IPS DF 4.7 (cell line): ENCODE results near the gene RESP18.
"Not testable (repeated sequence)": the region's sequence is repeated elsewhere in the genome, so short reads cannot be mapped to it uniquely, and the experiment has no call there.

Experiments used
- DNase-seq: peaks from one replicate; pipeline ENCODE4 v3.0.0-alpha.2; 2013; ENCODE audit warnings: low spot score; ENCODE audit errors: extremely low read depth

RESP18 gene

DNA sequence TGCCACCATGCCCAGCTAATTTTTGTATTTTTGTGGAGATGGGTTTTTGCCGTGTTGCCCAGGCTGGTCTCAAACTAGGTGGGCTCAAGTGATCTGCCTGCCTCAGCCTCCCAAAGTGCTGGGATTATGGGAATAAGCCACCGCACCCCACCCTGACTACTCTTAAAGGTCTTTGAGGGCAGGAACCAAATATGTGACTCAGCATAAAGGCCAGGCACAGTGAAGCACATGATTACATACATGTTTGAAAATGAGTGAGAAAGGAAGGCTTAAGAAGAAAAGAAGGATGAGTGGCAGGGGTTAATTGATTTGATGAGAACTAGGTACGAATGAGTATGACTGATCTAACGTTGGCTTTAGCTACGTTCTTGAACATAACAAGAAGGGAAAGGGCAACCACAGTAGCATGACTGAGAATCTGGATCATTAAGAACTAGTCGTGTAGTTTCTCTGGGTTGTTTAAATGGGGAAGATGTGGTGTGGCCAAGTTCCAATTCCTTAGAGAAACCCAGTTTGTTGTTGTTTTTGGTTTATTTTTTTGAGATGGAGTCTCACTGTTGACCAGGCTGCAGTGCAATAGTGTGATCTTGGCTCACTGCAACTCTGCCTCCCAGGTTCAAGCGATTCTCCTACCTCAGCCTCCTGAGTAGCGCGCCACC is 6.8 kb downstream of the RESP18 start:
- no peak for DNase-seq

DNA sequence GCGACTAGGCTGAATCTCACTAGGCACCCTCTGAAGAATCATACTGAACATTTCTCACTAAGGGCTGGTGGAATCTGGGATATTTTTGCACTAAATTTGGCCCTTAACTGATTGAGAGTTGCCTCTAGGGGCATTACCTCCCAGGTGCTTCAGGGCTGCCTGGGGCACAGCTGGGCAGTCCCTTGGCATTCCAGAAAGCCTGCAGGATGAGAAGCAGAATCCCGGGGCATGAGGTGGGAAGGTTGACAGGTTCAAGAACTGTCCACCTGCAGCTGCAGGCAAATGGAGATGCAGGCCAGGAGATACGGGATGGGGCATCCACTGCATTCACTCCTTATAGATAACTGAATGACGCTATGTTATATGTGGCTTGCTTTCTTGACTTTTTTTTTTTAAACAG is 7.4 kb downstream of the RESP18 start:
- DNase-seq = no peak

DNA sequence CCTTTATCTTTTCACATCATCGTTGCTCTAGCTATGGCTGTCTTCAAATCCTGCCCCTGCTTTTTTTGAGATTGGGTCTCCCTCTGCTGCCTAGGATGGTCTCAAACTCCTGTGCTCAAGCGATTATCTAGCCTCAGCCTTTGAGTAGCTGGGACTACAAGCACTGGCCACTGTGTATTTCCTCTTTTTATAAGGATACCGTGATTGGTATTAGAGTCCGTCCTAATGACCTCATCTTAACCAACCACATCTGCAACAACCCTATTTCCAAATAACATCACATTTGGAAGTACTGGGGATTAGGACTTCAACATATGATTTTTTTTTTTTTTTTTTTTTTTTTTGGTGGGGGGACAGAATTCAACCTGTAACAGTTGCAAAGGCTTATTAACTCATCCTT is 9.1 kb downstream of the RESP18 start:
- no peak for DNase-seq

DNA sequence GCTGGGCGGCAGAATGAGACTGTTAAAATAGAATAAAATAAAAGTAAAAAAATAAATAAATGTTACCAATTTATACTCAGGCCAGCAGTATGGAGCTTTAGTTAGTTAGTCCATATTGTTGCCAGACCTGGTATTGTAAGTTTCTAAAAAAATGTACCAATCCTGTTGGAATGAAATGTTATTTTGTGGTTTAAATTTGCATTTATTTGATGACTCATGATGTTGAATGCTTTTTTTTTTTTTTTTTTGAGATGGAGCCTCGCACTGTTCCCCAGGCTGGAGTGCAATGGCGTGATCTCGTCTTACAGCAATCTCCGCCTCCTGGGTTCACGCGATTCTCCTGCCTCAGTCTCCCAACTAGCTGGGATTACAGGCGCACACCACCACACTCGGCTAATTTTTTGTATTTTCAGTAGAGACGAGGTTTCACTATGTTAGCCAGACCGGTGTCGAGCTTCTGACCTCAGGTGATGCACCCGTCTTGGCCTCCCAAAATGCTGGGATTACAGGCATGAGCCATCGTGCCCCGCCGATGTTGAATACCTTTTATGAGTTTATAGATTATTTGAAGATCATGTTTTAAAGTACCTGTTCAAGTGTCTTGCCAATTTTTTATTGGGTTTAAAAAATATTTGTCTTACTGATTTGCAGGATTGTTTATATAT is 17.6 kb downstream of the RESP18 start:
- DNase-seq = no peak

DNA sequence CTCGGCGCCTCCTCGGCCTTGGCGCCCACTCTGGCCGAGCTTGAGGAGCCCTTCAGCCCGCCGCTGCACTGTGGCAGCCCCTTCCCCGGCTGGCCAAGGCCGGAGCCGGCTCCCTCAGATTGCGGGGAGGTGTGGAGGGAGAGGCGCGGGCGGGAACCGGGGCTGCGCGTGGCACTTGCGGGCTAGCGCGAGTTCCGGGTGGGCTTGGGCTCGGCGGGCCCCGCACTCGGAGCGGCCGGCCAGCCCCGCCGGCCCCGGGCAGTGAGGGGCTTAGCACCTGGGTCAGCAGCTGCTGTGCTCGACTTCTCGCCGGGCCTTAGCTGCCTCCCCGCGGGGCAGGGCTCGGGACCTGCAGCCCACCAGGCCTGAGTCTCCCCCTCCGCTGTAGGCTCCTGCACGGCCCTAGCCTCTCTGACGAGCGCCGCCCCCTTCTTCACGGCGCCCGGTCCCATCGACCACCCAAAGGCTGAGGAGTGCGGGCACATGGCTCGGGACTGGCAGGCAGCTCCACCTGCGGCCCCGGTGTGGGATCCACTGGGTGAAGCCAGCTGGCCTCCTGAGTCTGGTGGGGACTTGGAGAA is 19.8 kb downstream of the RESP18 start:
- not testable (repeated sequence) for DNase-seq

DNA sequence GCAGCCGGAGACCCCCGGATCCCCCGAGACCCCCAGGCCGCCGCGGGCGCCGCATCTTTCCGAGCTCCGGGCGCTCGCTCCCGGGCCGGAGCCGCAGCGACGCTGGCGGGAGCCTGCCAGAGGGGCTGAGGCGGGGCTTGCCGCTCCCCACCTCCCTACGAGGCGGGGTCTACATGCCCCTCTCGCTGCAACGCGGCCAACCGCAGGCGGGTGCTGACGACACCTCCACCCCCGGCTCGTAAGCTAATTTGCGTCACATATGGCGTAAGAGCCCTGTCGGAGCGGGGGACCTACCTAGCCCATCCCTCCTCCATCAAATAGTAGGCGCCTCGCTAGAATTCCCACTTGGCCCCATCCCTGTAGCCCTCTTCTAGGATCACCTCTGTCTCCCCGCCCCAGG is 23.3 kb downstream of the RESP18 start, which contains the start of gene PTPRN:
TSS of gene PTPRN (minus strand) at position 124 of the 400 bp plus-strand sequence. CDS start at position 55, 69 bp downstream.
- no peak for DNase-seq

DNA sequence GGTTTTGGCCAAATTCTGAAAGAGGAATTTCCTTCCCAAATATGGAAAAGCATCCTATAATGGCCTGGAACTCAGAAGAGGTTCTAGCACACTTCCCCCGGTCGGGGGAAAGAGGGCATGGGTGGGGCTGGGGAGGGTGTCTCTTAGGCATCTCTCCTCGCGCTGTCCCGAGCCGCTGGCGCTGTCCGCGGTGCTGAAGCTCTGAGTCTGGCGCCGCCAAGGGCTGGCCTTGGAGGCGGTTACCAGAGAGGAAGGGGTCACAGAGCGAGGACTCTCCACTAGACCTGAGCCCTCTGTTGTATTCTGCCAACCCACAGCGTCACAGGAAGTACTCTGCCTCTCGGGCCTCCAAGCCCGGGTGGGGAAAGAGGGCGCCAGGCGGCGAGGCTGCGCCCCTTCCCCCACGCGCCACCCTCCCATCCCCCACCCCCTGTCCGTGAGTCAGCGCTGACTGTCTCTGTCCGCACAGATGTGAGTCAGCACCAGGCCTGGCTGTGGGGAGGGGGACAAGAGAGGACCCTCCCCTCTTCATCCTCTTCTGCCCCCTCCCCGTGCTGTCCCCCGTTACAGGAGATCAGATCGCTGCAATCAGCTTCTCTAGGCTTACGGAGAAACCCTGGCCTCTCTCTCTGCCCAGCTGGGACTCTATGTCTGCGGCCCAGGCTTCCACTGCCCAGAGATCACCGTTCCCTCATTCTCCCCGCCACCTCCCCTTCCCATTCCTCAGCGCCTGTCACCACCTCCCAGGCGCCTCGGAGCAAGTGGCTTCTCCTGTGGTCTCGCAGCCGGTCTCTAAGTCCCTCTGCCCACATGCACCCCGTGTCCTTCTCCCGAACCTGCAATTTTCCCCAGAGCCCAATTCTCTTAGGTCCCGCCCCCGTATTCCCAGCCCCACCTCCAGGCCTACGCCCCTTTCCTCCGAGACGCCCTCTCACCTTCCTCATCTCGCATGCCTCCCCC is 24.1 kb downstream of the RESP18 start:
- DNase-seq = no peak

DNA sequence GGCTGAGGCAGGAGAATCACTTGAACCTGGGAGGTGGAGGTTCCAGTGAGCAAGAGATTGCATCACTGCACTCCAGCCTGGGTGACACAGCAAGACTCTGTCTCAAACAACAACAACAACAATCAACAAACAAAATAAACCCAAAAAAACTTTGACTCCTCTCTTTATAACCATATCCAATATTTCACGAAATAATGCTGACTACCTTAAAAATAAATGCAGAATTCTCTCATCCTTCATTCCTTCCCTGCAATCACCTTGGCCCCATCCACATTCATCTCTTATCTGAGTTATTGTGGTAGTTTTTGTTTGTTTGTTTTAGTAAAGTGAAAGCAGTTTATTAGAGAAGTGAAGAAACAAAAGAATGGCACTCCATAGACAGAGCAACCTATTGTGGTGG is 26.5 kb downstream of the RESP18 start:
- no peak for DNase-seq

DNA sequence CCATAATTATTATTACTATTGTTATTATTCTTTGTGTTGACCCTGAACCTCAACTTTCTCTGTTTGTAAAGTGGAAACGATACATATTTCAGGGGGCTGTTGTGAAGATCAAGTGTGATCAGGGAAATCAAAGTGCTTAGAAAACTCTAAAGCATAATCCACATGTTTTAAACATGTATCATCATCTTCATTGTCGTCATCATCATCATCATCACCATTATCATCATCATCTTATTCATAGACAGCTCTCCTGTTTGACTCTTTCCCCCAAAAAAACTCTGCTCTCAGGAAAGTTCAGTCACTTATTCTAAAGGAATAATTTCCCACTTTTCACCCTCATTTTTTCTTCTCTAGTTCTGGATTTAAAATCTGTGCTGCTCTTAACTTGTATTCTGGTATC is 28.3 kb downstream of the RESP18 start:
- DNase-seq = no peak

DNA sequence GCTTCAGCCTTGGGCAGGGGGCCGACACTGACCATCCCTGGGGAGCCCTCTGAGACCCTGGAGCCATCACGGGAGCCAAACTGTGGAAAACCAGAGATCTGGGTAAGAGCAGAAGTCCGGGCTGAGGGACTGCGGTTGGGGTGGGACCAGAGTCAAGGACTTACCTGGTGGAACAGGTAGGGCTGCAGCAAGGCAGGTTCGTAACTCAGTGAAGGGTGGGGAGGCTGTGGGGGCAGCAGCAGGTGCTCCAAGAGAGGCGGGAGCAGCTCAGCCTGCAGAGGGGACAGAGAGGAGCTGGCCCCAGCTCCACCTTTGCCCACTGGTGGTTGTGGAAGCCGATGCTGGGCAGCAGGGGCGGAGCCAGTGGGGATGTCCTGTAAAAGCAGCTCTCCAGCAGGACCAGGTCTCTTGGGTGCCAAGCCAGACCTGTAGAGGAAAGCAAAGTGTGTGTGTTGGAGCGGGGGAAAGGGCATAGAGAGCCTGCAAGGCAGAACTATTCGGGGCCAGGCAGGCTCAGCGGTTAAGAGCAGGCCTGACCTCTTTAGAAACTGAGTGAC is 30.1 kb downstream of the RESP18 start:
- no peak for DNase-seq

DNA sequence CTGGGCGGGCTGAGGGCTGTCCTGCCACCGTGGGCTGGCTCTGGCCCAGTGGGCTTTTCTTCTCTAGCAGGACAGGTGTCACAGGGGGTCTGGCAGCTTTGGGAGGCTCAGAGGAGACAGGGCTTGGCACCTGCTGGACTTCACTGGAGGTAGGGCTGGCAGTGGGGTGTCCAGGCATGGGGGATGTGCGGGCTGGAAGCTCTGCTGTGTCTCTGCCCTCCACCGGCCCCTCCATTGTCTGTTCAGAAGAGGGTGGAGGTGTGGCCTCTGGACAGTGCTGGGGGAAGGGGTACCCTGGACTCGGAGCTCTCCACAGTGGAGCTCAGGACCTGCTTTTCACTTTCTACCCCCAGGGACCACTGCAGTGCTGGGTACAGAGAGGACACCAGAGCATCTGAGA is 32.5 kb downstream of the RESP18 start:
- DNase-seq = no peak

DNA sequence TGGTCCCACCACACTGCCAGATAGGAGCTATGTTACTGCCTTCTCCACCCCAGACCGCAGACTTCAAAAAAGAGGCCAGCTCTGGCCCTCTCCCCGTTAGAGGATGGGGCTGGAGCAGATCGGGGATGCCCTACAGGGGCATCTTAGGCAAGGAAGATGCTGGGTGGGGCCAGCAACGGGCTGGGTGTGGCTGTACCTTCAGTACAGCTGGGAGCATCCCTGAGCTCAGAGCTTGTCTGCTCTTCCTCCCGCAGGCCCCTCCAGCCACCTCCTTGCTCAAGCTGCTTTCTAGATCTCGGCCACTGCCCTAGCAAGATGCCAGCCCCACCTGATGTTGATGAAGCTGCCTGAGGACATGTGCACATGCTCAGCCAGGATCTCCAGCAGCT is 33.2 kb downstream of the RESP18 start:
- DNase-seq = no peak

DNA sequence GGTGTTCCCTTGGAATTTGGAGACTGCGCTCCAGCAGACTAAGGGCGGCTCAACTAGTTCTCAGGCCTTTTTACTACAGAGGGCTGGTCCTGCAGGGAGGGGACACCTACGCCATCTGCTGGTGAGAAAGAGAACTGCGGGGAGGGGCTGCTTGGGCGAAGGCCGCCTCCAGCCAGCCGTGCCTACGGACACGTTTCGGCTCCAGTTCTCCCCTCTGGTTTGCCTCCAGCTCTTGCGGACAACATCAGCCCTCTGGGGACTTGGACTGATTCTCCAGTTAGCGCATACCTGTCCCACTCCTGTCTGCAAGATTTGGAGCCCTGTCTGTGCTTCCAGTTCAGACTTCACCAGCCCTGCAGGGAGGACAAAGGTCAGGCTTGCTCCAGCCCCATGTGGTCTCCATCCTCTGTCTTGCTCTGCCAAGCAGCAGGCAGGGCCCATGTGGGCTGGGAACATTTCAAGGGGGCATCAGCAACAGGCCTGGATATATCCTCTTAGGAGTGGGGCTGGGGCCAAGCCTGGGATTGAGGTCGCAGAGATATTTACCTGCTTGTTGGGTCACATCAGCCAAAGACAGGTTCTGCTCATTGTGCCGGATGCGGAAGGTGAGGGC is 33.7 kb downstream of the RESP18 start:
- no peak for DNase-seq

DNA sequence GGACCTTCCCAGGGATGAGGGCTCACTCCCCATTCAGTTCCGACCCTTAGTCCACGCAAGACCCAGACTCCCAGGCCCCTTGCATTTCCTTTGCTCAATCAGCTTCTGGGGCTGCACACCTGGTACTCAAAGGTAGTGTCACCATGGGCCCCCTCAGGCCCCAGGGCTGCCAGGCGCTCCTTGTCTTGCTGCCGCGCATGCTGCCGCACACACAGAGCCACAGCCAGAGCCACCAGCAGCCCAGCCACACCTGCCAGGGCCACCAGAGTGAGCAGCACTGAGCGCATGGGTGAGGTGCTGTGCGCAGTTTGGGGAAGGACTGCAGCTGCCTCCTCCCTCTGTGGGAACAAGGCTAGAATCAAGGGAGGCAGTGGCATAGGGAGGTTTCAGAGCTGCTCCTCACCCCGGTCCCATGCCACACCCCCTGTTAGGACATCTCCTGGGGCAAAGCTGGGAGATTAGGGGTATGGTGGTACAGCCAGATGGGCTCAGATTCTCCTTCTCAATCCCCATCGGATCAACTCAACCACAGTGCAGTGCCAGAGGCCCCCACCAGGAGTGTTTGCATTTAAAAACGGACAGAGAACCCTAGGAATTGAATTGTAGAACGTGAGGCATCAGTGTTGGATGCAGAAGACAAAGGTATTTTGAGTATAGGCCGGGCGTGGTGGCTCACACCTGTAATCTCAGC is 34.6 kb downstream of the RESP18 start:
- no peak for DNase-seq

DNA sequence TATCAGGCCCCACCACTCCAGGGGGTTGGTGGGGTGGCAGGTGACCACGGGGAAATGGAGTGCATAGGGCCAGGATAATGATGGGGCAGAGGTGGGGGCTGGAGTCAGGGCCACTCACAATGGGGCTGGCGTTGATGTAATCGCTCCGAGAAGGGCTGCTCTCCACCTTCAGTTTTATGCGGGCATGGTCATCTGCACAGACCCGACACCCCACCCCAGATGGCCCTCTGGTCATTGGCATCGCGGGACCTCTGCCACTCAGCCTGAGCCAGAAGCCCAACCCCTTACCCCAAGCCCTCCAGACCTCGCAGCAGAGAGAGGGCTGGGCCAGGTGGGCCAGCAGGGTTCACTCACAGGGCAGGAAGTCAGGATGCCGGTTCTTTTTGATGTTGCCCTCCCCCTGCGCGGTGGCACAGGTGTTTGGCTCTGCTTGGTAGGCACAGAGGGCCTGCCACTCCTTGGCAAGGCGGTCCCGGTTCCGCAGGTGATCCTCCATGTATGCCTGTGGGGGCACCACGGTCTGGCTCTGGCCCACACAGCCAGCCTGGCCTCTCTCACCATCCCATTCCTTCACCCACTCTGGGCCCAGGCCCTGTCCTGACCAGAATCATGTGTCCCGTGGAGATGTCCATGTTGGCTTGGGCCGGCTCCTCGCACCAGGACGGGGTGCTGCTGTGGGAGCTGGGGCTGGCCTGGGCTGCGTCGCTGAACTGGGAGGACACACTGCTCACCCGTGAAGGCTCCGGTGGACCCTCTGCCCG is 35.7 kb downstream of the RESP18 start:
- no peak for DNase-seq

DNA sequence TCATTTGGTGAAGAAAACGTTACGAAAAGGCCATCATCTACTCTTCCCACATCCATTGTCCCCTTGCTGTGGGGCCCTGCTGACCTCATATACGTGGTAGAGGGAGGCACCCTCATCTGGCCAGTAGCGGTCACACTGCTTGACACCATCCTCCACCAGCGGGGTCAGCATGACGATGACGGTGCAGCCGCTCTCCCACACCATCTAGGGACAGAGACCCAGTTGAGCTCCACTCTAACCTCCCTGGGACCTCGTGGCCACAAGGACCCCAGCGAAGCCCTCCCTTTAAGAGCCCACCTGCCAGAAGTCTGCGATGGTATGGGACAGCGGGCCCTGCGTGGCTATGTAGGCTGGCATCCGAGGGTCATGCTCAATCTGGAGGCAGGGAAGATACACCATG is 36.4 kb downstream of the RESP18 start:
- no peak for DNase-seq

DNA sequence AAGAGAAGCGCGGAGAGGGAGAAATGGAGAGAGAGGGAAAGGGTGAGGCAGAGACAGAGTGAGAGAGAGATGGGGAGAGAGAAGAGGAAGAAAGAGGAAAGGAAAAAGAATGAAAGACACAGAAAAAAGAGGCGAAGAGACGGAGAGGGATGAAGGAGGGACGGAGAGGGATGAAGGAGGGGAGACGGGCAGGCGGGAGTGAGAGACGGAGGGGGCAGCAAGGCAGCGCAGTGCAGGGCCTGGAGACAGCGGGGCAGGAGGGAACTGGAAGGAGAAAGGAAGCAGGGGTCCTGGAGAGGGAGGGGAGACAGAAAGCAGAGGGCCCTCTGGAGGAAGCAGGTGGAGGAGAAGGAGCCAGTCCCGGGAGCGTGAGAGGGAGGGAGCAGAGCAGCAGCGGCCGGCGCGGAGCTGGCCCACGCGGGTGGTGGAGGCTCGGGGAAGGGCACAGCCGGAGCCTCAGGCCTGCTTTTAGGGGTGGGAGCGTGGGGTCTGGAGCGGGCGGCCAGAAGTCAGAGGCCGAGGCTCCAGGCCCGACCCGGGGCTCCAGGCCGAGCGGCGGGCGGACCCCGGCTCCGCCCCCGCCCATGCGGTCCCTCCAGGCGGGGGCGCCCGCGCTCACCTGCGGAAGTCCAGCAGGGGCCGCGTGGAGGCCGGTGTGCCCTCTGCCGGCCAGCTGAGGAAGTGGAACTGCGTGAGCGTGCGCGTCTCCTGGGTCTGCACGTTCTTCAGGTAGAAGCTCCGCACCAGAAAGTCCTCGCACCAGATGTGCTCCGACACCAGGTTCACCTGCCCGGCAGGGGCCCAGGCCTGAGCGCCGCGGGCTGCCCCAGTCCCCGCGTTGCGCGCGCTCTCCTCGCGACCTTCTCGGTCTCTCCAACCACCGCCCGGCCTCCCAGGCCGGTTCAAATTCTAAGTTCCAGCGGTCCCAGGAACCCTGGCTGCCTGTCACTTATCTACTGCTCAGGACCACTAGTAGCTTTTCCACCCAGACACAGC is 37.9 kb downstream of the RESP18 start:
- peak; percentile 78 for DNase-seq

DNA sequence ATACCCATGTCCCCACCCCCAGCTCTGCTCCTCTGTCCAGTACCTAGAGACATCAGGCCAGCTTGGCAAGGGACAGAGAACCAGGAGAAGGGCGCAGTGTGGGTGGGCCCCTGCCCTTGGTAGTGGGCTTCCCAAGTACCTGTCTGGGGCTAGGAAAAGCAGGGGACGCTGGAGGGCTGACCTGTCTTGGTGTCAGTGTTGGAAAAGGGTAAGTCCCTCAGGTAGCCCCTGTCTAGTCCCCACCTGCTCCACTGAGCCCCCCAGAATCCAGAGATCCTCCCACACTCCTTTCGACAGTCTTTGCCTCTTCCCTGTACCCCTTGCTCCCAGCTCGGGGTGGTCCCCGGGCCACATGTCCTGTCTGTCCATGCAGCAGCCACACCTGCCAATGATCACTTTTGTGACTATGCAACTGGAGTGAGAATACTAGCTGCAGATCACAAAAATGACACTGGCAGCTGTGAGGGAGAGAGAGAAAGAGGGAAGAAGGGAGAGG is 38.8 kb downstream of the RESP18 start:
- DNase-seq = no peak
